ENCODE results near the gene TMIGD2.

TMIGD2 gene

DNA sequence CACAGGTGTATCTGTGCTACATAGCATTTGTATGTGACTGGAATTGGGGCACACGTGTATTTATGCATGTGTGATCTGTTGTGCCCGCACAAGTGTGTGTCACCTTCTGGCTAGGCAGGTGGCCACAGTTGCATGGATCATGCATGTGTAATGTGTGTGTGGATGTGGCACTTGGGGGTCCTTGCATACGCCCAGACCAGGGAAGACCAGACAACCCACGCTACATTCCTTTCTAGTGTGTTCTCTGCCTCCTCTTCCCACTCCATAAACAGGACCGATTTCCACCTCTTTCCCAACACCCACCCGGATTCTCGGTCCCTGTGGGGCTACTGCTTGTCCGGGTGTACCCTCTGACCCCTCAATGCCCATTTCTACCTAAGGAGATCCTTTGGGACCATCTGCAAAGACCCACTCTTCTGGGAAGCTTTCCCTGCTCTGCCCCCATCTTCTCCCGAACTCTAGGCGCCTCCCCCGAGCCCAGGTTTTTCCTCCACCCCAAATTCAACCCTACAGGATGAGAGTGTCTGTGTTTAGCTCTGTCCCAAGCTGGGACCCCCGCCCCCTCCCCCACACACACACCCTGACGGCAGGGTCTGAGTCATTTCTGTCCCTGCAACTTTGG, 24.1 kb upstream of the TMIGD2 start:
- DNase-seq: no peak

DNA sequence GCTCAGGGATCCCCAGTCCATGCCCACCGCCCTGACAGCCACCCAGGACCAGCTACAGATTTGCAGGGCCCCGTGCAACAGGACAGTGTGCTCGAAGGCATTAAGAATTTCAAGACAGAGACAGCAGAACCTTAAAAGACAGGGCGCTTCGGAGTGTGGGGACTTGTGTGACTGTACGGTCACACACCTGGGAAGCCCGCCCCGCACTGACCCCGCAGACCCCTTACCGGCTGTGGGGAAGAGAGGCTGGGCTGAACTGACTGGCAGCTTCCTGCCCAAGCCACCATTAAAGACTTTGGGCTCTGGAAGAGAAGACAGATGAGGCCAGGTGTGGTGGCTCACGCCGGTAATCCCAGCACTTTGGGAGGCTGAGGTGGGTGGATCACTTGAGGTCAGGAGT, 22.0 kb upstream of the TMIGD2 start:
- no peak for DNase-seq

DNA sequence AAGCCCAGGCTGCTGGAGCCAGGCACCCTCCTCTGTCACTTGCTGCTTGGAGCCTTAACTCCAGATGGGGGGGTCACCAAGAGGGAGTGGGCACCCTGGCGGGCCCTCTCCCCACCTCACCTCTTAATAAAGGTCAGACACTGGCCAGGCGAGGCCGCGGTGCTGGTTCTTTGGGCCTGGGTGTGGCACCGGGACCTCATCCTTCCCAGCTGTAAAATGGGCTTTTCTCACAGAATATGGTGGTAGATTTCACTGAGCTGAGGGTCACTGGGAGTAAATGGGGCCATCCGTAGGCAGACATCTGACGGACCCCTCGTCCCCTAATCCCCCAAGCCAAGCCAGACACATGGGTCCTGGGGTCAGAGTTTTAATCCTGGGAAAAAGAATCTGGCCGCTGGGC, 21.5 kb upstream of the TMIGD2 start:
- DNase-seq: no peak

DNA sequence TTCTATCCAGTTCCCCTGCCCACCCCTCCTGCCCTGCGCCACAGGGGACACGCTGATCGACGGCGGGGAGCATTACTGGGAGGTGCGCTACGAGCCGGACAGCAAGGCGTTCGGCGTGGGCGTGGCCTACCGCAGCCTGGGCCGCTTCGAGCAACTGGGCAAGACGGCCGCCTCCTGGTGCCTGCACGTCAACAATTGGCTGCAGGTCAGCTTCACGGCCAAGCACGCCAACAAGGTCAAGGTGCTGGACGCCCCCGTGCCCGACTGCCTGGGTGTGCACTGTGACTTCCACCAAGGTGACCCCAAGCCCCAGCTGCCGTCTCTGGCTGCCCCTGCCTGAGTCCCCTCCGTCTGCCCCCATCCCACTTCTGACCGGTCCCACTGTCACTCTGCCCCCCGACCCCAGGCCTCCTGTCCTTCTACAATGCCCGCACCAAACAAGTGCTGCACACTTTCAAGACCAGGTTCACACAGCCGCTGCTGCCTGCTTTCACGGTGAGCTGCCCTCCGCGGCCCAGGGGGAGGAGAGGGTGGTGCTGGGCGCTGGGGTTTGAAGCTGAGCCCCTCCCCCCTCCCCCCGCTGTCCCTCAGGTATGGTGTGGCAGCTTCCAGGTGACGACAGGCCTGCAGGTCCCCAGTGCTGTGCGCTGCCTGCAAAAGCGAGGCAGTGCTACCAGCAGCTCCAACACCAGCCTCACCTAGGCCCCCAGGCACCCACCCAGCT, 20.9 kb upstream of the TMIGD2 start:
- DNase-seq: no peak

DNA sequence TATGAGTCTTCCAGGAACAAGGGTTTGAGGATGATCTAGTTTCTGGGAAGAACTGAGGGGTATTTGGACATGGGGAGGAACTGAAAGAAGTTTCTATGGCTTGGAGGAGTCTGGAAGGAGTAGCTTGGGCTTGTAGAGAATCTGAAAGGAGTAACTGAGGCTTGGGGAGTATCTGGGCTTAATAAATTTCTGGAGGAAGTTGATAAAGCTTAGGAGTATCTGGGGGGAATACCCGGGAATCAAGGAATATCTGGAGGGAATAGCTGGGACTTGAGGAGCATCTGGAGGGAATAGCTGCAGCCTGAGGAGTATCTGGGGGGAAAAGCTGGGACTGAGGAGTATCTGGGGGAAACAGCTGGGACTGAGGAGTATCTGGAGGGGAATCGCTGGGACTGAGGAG, 18.2 kb upstream of the TMIGD2 start:
- no peak for DNase-seq

DNA sequence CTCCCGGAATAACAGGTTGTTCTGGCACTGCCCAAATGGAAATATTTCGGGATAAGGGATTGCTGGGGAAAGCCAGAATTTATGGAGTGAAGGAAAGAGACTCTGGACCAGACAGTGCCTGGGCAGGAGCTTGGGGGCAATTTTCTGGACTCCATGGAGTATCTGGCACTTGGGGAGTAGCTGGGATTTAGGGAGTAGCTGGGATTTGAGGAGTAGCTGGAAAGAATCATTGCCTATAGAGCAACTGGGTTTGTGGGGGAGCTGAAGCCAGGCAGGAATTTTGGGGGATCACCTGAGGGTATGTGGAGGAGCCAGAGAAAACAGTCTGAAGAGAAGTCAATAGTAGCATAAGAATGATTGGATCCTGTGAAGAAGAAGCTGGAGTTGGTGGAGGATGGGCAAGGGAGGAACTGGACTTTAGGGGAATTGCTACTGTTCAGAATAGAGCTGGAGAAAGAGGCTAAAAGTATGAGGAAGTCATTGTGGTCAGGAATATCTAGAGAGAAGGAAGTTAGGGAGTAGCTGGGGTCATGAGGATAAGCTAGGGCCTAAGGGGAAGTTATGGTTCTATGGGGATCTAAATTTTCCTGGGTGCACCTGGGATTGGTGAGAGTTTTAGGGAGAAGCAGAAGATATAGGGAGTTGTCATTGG, 17.0 kb upstream of the TMIGD2 start:
- no peak for DNase-seq

DNA sequence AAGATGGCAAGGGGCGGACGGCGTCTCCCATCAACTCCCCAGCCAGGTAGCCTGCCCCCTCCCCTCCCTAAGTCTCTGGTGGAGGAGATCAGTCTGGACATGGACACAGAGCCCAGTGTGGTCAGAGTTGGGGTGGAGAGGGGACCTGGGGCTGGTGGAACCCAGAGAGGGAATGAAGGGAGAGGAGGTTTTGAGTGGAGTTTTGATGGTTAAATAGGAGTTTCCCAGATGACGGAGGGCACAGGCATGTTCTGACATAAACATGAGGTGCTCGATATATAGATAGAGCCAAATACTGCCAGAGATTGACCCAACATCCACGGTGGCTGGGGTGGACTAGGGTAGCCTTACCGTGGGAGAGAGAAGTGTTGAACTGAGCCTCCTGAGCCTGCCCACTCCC, 16.3 kb upstream of the TMIGD2 start:
- DNase-seq: no peak

DNA sequence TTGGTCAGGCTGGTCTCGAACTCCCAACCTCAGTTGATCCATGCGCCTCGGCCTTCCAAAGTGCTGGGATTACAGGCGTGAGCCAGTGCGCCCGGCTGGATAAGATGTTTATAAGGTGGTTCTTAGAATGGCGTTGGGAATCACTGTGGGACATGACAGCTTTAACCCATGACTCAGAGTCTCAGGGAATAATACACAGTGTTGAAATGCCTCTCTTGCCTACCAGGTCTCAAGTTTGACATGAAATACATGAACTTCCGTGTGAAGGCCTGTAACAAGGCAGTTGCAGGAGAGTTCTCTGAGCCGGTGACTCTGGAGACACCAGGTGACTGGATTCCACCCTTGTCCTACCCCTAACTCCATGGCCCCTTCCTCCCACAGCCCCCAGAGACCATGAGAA, 14.8 kb upstream of the TMIGD2 start:
- no peak for DNase-seq

DNA sequence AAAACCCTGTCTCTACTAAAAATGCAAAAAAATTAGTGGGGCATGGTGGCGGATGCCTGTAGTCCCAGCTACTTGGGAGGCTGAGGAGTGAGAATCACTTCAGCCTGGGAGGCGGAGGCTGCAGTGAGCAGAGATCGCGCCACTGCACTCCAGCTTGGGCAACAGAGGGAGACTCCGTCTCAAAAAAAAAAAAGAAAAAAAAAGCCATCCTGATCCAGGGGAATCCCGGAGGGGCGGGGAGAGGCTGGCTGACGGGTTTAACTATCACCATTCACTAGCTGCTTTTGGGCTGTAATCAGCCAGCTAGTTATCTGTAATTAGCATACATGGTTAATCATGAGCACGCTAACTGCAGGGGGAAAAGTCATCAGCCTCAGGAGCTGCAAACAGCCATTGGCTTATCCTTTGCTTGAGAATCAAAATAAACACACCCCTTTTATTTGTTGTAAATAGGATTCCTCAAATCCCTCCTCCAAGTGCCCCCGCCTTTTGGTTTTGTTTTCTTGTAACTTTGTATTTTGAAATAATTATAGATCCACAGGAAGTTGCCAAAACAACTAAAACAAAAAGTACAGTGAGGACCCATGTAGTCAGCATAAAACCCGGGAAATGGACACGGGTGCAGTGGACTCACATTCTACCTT, 11.8 kb upstream of the TMIGD2 start:
- no peak for DNase-seq

DNA sequence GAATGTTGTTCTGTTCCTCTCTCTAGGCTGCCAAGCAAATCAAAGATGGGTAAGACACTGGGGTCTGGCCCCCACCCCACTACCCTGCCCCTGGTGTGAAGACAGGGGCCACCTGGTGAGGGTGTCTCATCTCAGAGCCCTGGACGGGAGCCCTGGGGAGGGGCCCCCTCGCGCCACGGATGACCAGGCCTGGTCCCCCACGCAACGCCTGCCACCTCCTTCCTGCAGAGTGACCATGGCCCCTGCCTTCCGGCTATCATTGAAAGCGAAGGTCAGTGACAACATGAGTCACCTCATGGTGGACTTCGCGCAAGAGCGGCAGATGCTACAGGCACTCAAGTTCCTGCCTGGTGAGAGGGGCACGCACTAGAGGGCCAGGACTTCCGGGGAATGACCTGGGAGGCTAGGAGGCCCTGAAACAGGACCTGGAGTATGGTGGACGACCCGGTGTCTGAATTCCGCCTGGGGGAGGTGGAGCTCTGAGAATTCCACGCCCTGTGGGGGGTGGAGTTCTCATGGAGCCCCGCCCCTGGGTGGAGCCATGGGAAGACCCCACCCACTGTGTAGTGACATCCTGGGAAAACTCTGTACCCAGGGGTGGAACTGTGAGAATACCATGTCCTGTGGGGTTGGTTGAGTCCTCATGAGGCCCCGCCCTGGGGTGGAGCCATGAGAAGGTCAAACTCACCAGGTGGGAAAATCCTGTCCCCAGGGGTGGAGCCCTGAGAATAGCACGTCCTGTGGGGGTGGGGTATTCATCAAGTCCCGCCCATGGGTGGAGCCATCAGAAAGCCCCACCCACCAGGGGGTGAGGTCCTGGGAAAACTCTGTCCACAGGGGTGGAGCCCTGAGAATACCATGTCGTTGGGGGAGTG, 8.3 kb upstream of the TMIGD2 start:
- no peak for DNase-seq

DNA sequence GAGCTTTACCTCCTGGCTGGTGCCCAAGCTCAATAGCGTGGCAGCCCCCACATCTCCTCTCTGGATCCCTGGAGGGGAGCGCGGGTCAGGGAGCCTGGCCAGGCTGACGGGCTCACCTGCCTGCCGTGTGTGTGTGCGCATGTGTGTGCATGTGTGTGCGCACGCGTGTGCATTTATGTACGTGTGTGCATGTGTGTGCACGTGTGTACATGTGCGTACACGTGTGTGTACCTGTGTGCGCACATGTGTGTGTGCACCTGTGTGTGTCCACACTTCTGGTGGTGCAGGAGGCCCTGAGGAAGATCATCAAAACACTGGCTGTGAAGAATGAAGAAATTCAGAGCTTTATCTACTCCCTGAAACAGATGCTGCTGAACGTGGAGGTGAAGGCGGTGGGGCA, 3.5 kb upstream of the TMIGD2 start:
- no peak for DNase-seq

DNA sequence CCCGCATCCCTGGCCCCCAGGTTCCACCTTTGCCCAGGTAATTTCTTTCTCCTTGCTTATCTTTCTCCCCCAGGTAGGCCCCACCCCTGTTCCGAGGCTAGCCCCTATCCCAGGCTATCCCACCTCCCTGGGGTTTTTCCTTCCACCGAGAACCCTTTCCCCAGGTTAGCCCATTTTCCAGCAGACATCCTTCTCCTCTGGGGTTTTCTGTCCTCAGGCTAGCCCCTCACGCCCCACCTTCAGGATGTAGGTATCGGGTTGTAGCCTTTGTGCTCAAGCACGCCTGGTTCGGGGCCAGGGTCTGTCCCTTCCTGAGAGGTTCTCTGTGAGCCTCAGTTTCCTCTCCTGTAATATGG, 3.0 kb upstream of the TMIGD2 start:
- DNase-seq: no peak

DNA sequence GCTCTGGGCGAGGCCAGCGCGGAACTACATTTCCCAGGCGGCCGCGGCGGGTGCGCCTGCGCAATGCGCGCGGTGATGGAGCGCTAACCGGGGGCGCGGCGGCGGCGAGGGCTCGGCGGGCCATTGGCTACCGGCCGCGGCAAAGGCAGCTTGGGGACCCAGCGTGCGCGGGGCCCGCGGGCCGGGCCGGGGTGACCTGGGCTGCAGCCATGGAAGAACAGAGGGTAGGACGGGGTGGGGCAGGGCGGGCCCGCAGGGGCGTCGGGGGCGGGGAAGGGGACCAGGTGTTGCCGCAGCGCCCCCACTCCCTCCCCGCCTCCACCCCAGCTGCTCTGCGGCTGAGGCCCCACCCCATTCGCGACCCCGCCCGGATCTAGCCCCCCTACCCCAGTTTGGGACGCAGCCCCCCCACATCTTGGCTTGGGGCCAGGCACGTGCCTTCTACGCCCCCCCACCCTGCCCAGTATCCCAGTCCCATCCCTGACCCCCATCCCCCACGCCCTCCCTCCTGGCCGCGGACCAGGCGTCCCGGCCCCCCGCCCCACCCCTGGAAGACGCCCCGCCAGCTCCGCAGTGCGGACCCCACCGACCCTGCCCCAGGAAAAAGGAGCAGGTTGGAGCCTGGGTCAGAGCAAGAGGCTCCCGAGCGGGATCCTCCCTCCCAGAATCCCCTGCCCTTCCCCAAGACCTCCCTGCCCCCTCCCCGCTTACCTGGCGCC, 2.5 kb upstream of the TMIGD2 start, which contains the start of gene FSD1:
TSS of gene FSD1 (plus strand) at position 61 of the 719 bp plus-strand sequence. CDS start at position 210, 149 bp downstream.
- peak; percentile 73 for DNase-seq

DNA sequence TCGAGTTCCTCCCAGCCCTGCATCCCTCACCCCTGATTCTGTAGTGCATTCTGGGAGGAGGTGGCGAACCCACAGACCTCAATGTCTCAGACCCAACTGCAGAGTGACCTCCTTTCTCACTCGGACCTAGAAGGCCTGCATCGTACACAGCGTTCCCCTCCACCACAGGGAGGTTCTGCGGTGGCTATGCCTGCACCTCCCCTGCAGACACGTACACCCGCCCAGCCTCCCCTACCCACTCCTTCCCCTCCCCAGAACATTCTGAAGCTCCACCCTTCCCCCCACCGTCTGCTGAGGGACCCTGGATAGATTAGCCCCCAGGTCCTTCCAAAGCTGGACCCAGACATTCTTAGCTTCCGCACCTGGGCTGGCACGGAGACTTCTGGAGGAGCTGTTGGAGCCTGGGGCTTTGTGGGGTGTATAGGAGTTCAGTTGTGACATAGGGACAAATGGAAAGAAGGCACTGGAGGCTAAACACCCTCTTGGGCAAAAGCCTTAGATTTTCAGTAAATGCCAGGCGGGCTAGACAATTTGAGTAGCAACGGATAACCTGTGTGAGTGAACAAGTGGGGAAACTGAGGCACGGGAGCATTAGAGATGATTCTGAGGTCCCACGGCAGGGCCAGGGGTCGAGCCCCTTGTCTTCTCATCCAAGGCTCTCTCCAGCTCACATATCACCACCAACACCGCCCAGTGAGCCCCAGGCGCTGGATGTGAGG, 1.8 kb upstream of the TMIGD2 start:
- no peak for DNase-seq

DNA sequence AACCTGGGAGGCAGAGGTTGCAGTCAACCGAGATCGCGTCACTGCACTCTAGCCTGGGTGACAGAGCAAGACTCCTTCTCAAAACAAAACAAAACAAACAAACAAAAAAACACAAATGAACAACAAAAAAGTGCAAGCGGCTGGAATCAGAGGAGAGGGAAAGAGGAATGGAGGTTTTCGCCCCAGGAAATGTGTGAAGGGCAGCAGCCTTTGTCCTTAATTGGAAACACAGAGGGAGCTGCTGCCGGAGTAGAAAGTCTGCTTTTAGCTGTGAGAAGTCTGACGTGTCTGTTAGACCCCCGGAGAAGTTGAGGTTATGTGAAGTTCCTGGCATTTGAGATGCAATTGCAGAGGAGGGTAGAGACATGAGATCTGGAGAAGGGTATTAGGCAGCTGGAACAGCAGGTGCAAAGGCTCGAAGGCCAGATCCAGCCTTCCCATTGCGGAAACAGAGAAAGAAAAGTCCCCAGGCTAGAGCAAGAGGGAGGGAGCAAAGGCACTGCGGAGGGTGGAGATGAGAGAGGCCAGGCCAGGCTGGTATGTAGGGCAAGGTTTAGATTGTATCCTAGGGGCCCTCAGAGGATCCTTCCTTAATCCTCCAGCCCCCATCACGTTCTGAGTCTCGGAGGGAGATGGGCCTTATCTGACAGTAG, 473 bp downstream of the TMIGD2 start:
- DNase-seq: no peak

DNA sequence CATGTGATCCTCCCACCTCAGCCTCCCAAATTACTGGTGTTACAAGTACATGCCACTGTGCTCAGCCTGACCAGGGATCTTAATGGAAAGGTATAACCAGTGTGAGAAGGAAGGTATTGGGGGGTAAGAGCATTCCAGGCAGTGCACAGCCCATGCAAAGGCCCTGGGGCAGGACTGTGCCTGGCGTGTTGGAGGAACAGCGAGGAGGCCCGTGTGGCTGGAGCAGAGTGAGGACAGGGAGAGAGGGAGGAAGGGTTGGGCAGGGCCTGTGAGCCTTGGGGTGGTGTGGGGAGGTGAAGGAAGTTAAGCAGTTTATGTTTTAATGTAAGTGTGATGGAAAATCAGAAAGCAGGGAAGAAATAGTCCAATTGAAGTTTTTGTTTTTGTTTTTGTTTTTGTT, 1.6 kb downstream of the TMIGD2 start:
- DNase-seq: no peak

DNA sequence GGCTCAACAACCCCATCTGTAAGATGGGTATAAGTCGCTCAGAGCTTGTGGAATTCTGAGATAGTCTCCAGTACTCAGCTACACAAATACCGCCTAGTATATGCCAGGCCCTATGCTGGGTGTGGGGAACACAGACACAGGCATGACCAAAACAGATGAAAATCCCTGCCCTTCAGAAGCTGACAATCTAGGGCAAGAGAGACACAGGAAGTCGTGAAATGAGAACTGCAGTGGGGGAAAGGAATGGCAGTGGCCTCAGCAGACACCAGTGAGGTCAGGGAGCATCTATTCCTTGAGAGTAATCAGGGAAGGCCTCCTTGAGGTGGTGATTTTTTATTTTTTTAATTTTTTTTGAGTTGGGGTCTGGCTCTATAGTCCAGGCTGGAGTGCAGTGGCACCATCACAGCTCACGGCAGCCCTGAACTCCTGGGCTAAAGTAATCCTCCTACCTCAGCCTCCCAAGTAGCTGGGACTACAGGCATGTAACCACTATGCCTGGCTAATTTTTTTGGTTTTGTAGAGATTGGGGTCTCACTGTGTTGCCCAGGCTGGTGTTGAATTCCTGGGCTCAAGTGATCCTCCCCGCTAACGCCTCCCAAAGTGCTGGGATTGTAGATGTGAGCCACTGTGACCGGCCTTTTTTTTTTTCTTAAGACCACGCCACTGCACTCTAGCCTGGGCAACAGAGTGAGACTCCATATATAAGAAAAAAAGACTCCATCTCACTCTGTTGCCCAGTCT, 3.2 kb downstream of the TMIGD2 start:
- no peak for DNase-seq

DNA sequence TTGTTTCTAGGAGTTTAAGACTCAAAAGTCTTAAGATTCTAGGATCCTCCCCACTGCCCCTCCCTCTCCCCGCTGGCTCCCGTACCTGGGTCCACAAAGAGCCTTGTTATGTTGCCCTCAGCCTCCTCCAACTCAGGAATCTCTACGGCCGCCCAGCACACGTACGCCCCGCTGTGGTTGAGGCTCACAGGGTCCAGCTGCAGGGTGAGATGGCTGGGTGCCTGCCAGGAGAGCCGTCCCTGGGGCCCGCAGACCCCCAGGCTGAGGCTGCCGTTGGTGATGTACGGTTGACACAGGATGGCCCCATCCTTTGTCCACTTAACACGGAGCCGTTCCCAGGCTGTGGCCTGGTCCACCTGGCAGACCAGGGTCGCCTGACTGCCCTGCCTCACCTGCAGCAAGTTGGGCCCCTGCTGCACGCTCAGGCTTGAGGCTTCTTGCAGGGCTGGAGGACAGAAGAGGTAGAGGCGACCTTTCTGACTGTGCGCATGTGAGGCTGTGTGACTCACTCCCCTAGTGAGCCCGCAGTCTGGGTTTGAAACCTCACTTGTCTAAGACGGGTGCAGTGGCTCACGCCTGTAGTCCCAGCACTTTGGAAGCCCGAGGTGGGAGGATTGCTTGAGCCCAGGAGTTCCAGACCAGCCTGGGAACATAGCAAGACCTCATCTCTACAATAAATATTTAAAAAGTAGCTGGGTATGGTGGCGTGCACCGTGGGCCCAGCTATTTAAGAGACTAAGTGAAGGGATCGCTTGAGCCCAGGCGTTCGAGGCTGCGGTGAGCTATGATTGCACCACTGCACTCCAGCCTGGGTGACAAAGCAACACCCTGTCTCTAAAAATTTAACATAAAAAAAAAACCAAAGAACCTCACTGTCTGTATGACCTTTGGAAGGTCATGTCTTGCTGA, 4.0 kb downstream of the TMIGD2 start:
- DNase-seq: no peak

Data from activated CD4-positive, CD25-positive, alpha-beta regulatory T cell treated with anti-CD3 and anti-CD28 coated beads, Interleukin-2, amount 50 U/mL, for 72 hours (primary cell).